PC-3 (cell line): Measurements from ENCODE around the gene LYRM1. TPM values are rescaled to one million over a fixed set of nuclear protein-coding genes. Genes with fewer than 3 reads are reported as not detected.
A peak's percentile ranks its signal among the peaks of the same experiment; 100 is the strongest.

Experiments used
- ATAC-seq: fragments of 200-7000 bp; cut with Tn5 transposase; 2 replicates; pipeline ENCODE4 v1.9.1; 2020; ENCODE audit warnings: mild to moderate bottlenecking, moderate library complexity
- BruUV-seq: library from RNA; stranded (reverse); fragments of 400-500 nt; replicated peaks from 2 replicates; lab custom pipeline; 2021; lab: Mats Ljungman, UMichigan
- CTCF ChIA-PET: fragments of 300-600 bp; sonication (Branson Sonifier 250); formaldehyde crosslinking; loops from one replicate; lab custom pipeline; 2022; ENCODE audit warnings: antibody characterized with exemption; lab: Charles Lee
- POLR2A ChIA-PET: fragments of 300-600 bp; sonication (Branson Sonifier 250); formaldehyde crosslinking; loops from one replicate; lab custom pipeline; 2022; ENCODE audit warnings: antibody characterized with exemption; ENCODE audit not compliant: unreplicated experiment; lab: Charles Lee
- DNase-seq: peaks from one replicate; pipeline ENCODE4 v3.0.0-alpha.2; 2015
- H2AFZ ChIP-seq: fragments of 300-600 bp; sonication (generic); 2 replicates; pipeline ENCODE4 v1.6.0; 2016; ENCODE audit warnings: antibody characterized with exemption, low read length
- H3F3A ChIP-seq: fragments of 300-600 bp; sonication (generic); one replicate; pipeline ENCODE4 v1.6.0; 2017; ENCODE audit warnings: antibody characterized with exemption, low read length, control low read depth, mild to moderate bottlenecking; ENCODE audit not compliant: unreplicated experiment
- H3K27ac ChIP-seq: fragments of 300-600 bp; sonication (generic); 2 replicates; pipeline ENCODE4 v1.5.1; 2016; ENCODE audit warnings: mild to moderate bottlenecking, low read length
- H3K27me3 ChIP-seq: fragments of 300-600 bp; sonication (generic); 2 replicates; pipeline ENCODE4 v1.6.1; 2016; ENCODE audit warnings: low read length, mixed read lengths
- H3K36me3 ChIP-seq: fragments of 300-600 bp; sonication (generic); 2 replicates; pipeline ENCODE4 v1.6.1; 2016; ENCODE audit warnings: low read depth, mixed run types, low read length, mixed read lengths
- H3K4me1 ChIP-seq: fragments of 300-600 bp; sonication (generic); 2 replicates; pipeline ENCODE4 v1.5.1; 2016; ENCODE audit warnings: low read length; ENCODE audit not compliant: insufficient read depth
- H3K4me2 ChIP-seq: fragments of 300-600 bp; sonication (generic); 2 replicates; pipeline ENCODE4 v1.6.0; 2016; ENCODE audit warnings: low read length
- H3K4me3 ChIP-seq: fragments of 300-600 bp; sonication (generic); 2 replicates; pipeline ENCODE4 v1.5.1; 2016; ENCODE audit warnings: mild to moderate bottlenecking, low read length, mixed read lengths
- H3K79me2 ChIP-seq: fragments of 300-600 bp; sonication (generic); 2 replicates; pipeline ENCODE4 v1.6.1; 2017; ENCODE audit warnings: low read length, mixed read lengths
- H3K9ac ChIP-seq: fragments of 300-600 bp; sonication (generic); 2 replicates; pipeline ENCODE4 v1.6.0; 2016; ENCODE audit warnings: mild to moderate bottlenecking, low read length
- H3K9me2 ChIP-seq: fragments of 300-600 bp; sonication (generic); replicated peaks from 2 replicates; pipeline ENCODE4 v1.6.1; 2016; ENCODE audit warnings: mixed run types, low read length, mixed read lengths
- H3K9me3 ChIP-seq: fragments of 300-600 bp; sonication (generic); 2 replicates; pipeline ENCODE4 v1.6.1; 2016; ENCODE audit warnings: low read length, mixed read lengths
- H4K20me1 ChIP-seq: fragments of 300-600 bp; sonication (generic); 2 replicates; pipeline ENCODE4 v1.6.1; 2016; ENCODE audit warnings: low read length, mixed read lengths
- CTCF ChIP-seq: fragments of 300-600 bp; sonication (generic); conservative IDR thresholded peaks from 2 replicates; pipeline ENCODE4 v1.5.1; 2017; ENCODE audit warnings: antibody characterized with exemption, low read depth, mild to moderate bottlenecking, low read length
- EZH2 ChIP-seq: fragments of 300-600 bp; sonication (generic); IDR thresholded peaks from one replicate; pipeline ENCODE4 v1.6.1; 2017; ENCODE audit warnings: antibody characterized with exemption, mild to moderate bottlenecking, low read length; ENCODE audit not compliant: unreplicated experiment
- EZH2phosphoT487 ChIP-seq: fragments of 300-600 bp; sonication (generic); IDR thresholded peaks from 2 replicates; pipeline ENCODE4 v1.6.1; 2018; ENCODE audit warnings: mild to moderate bottlenecking, antibody characterized with exemption, low read length, borderline replicate concordance
- intact Hi-C: fragments of 100-400 bp; cut with micrococcal nuclease; formaldehyde crosslinking; loops from 2 replicates; pipeline ENCODE4 v1.9.0; 2023
- total RNA-seq: library from RNA; depleted of rRNA; stranded (reverse); fragments of >200 nt; gene quantifications from 2 replicates; pipeline ENCODE4 v1.2.3, GENCODE V29; 2014

Gene LYRM1
- total RNA-seq, 1 experiment from 2014 or later, result 35.1 TPM

GRCh38 chr16:20875355-20875650, 25.3 kb upstream of the LYRM1 start:
- intact Hi-C loops, result no loop called here
- TF ChIP-seq CTCF, result no peak
- TF ChIP-seq EZH2phosphoT487, result no peak
- no peak for TF ChIP-seq EZH2
- ChIA-PET CTCF (no interaction called here), POLR2A (no interaction called here)
- Histone ChIP-seq H4K20me1 (0 out of 2 replicates have a peak, but pooled peaks cover 4% of the 10 kb centered on the region), H3K4me3 (no peak overlapping the region), H3K9ac (no peak overlapping the region), H2AFZ (no peak overlapping the region), H3F3A (no peaks in the 10 kb centered on the region), H3K4me2 (no peak overlapping the region), H3K27me3 (no peaks in the 10 kb centered on the region), H3K79me2 (peaks cover 96% of the 10 kb centered on the region), H3K36me3 (peaks cover 4% of the 10 kb centered on the region; the same call in 1 of the 2 replicates), H3K9me2 (no peaks in the 10 kb centered on the region), H3K9me3 (no peaks in the 10 kb centered on the region), H3K27ac (no peak overlapping the region), H3K4me1 (peaks cover 25% of the 10 kb centered on the region)
- no TSS peak for BruUV-seq
- DNase-seq (no peak), ATAC-seq (no peak)

GRCh38 chr16:20878682-20879147, 21.9 kb upstream of the LYRM1 start:
- Histone ChIP-seq H3K9ac (no peak overlapping the region), H3K4me3 (no peak overlapping the region), H3K9me2 (no peaks in the 10 kb centered on the region), H3K27ac (peak overlapping the region; percentile 40; the same call in 1 of the 2 replicates), H3K4me1 (peaks cover 46% of the 10 kb centered on the region), H3F3A (no peaks in the 10 kb centered on the region), H3K9me3 (no peaks in the 10 kb centered on the region), H3K27me3 (no peaks in the 10 kb centered on the region), H2AFZ (no peak overlapping the region), H3K79me2 (peaks cover 93% of the 10 kb centered on the region), H4K20me1 (0 out of 2 replicates have a peak, but pooled peaks cover 4% of the 10 kb centered on the region), H3K4me2 (peak overlapping the region; percentile 72), H3K36me3 (peaks cover 4% of the 10 kb centered on the region; the same call in 1 of the 2 replicates)
- no TSS peak for BruUV-seq
- DNase-seq (no peak), ATAC-seq (no peak)
- CTCF ChIA-PET, result interaction anchor here (0.5 kb wide), 1 partner anchor 309 kb away, joined by 3 read pairs; no protein-coding TSS in a partner anchor
- intact Hi-C loops, result no loop called here
- TF ChIP-seq EZH2, result no peak
- no peak for TF ChIP-seq CTCF
- TF ChIP-seq EZH2phosphoT487, result no peak
- POLR2A ChIA-PET, result no interaction called here
